Activated naive CD4-positive, alpha-beta T cell treated with anti-CD3 and anti-CD28 coated beads, Interleukin-2, amount 50 U/mL, for 24 hours (primary cell): ENCODE measurements around the gene TBC1D2.

Experiments
- H3K27ac Mint-ChIP-seq: one replicate; pipeline ENCODE4 v1.8.0; 2021; ENCODE audit warnings: mild to moderate bottlenecking, mixed read lengths
- H3K27me3 Mint-ChIP-seq: one replicate; pipeline ENCODE4 v1.8.0; 2021; ENCODE audit warnings: mixed read lengths
- H3K36me3 Mint-ChIP-seq: one replicate; pipeline ENCODE4 v1.8.0; 2021; ENCODE audit warnings: mixed read lengths
- H3K4me1 Mint-ChIP-seq: one replicate; pipeline ENCODE4 v1.8.0; 2021; ENCODE audit warnings: mixed read lengths
- H3K4me3 Mint-ChIP-seq: one replicate; pipeline ENCODE4 v1.8.0; 2021; ENCODE audit warnings: mild to moderate bottlenecking, mixed read lengths
- H3K9me3 Mint-ChIP-seq: one replicate; pipeline ENCODE4 v1.8.0; 2021; ENCODE audit warnings: mixed read lengths

TBC1D2 gene

DNA sequence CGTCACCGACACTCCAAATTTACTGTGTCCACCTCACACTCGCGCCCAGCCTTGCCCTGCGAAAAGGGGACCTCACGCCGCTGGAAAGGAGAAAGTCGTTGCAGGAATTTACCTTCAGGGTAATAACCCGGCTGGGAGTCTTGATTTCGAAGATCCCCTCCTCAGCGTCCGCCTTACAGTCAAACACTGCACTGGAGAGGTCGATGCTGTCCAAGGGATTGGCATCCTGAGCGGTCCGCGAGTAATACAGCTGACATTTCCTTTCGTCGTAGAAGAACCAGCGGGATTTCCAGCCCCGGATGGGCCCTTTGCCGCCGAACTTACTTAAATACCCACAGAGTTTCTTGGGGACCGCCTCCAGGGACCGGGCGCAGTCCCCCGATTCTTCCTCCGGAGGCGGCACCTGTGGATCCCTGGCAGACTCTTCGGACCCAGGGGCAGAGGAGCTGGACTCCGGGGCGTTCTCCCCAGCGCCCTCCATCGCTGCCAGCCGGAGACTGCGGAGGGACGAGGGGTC lies 330 bp downstream of the TBC1D2 start:
- Mint-ChIP-seq H3K36me3 (no peaks in the 10 kb centered on the region), H3K4me3 (peak overlapping the region; percentile 96), H3K27ac (peak overlapping the region; percentile 51), H3K27me3 (no peaks in the 10 kb centered on the region), H3K9me3 (no peaks in the 10 kb centered on the region), H3K4me1 (peaks cover 35% of the 10 kb centered on the region)

DNA sequence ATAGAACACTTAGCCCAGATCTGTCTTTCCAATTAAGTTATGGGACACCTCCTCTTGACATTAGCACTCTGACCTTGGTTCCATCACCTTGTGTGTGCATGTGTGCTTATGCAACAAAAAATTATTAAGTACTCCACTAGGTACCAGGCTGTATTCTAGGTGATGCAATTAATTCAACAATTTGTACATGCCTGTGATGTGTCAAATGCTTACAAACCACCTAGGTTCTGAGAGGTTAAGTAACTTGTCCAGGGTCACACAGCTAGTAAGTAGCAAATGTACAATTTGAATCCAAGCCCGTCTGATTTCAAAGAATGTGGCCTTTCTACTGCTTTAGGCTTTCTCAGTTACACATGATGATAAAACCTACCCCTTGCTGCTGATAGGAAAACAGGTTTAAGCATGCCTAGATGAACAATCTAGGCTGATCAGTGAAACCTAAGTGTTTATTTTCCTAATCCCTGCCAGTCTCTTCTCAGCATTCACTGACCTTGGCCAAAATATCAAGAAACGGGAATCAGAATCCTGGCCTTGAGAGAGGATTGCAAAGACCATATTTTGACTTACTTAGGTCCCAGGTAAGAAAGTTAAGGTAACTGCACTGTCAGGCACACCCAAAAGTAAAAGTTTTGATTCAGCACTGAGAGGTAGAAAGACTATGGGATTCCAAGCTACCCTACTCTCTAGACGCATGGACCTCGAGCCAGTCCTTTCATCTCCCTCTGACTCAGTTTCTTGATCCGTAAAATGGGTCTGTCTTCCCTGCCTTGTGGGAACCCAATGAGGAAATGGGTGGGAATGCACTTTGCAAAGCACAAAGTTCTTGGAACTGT lies 1.0 kb downstream of the TBC1D2 start:
- H3K9me3 Mint-ChIP-seq = no peaks in the 10 kb centered on the region
- H3K36me3 Mint-ChIP-seq = no peaks in the 10 kb centered on the region
- peak overlapping the region; percentile 96 for H3K4me3 Mint-ChIP-seq
- H3K27ac Mint-ChIP-seq = peak overlapping the region; percentile 51
- no peaks in the 10 kb centered on the region for H3K27me3 Mint-ChIP-seq
- H3K4me1 Mint-ChIP-seq = peaks cover 40% of the 10 kb centered on the region

DNA sequence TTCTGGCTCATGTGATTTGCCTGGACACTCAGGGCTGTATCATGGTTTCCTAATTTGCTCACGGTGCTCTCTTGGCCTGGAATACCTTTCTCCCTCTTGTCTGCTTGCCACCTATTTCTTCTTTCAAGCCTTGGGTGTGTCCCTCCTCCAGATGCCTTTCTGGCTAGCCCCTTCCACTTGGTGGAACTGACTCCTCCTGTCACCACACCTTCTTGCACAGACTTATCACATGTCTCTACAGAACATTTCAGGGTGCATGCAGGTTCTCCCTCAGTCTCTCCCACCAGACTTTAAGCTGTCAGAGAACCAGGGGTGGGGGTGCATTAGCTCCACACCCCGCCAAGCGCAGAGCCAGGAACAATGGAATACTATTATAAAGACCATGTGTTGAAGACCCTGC lies 1.9 kb downstream of the TBC1D2 start:
- H3K27ac Mint-ChIP-seq = no peak overlapping the region
- H3K9me3 Mint-ChIP-seq = no peaks in the 10 kb centered on the region
- no peaks in the 10 kb centered on the region for H3K27me3 Mint-ChIP-seq
- no peaks in the 10 kb centered on the region for H3K36me3 Mint-ChIP-seq
- H3K4me3 Mint-ChIP-seq = peak overlapping the region; percentile 96
- H3K4me1 Mint-ChIP-seq = peaks cover 45% of the 10 kb centered on the region

- Mint-ChIP-seq H3K9me3 (no peaks in the 10 kb centered on the region), H3K36me3 (no peaks in the 10 kb centered on the region), H3K4me3 (no peak overlapping the region), H3K27ac (no peak overlapping the region), H3K4me1 (peaks cover 47% of the 10 kb centered on the region), H3K27me3 (no peaks in the 10 kb centered on the region)
These were observed 3.9 kb downstream of the TBC1D2 start for GRCh38 chr9:98251551-98251950.

DNA sequence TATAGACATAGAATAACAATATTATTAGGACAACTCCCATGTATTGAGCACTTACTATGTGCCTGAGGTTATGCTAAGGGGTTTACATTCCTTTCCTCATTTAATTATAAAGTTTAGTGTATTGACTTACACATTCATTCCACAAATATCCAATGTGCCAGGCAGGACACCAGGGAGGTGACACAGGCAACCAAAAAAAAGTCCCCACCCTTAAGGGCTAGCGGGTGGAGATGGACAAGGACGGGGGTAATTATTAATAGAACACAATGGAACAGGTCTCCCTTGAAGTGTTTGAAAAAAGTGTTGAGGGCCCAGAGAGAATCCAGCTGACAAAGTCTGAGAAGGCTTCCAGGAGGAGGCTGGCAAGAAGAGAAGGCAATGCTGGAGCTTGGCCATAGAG lies 5.7 kb downstream of the TBC1D2 start:
- no peaks in the 10 kb centered on the region for H3K27me3 Mint-ChIP-seq
- no peak overlapping the region for H3K4me3 Mint-ChIP-seq
- H3K27ac Mint-ChIP-seq = no peak overlapping the region
- H3K4me1 Mint-ChIP-seq = peaks cover 42% of the 10 kb centered on the region
- no peaks in the 10 kb centered on the region for H3K9me3 Mint-ChIP-seq
- no peaks in the 10 kb centered on the region for H3K36me3 Mint-ChIP-seq

- Mint-ChIP-seq H3K4me1 (peaks cover 33% of the 10 kb centered on the region), H3K9me3 (no peaks in the 10 kb centered on the region), H3K36me3 (no peaks in the 10 kb centered on the region), H3K27me3 (no peaks in the 10 kb centered on the region), H3K27ac (peak overlapping the region; percentile 42), H3K4me3 (no peak overlapping the region)
These were observed 6.5 kb downstream of the TBC1D2 start for GRCh38 chr9:98248737-98249474.

- H3K4me1 Mint-ChIP-seq = peaks cover 24% of the 10 kb centered on the region
- no peaks in the 10 kb centered on the region for H3K9me3 Mint-ChIP-seq
- no peaks in the 10 kb centered on the region for H3K27me3 Mint-ChIP-seq
- no peaks in the 10 kb centered on the region for H3K36me3 Mint-ChIP-seq
- no peak overlapping the region for H3K27ac Mint-ChIP-seq
- no peak overlapping the region for H3K4me3 Mint-ChIP-seq
These were observed 7.4 kb downstream of the TBC1D2 start for GRCh38 chr9:98247831-98248657.

DNA sequence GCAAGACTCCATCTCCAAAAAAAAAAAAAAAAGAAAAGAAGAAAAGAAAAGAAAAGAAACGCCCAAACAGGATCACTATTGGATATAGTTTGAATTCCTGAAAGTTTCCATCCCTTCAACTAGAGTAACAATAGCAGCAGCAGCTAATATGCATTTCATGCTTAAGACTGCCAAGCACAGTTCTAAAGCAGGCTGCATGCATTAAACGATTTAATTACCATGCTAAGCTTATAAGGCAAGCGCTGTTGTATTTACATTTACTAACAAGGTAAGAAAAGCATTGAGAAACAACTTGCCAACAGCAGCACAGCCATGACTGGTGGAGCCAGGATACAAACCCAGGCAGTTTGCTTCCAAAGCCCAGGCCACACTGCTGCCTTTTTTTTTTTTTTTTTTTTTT lies 13.0 kb downstream of the TBC1D2 start:
- Mint-ChIP-seq H3K36me3 (no peaks in the 10 kb centered on the region), H3K4me3 (no peak overlapping the region), H3K4me1 (no peaks in the 10 kb centered on the region), H3K9me3 (no peaks in the 10 kb centered on the region), H3K27me3 (no peaks in the 10 kb centered on the region), H3K27ac (no peak overlapping the region)

DNA sequence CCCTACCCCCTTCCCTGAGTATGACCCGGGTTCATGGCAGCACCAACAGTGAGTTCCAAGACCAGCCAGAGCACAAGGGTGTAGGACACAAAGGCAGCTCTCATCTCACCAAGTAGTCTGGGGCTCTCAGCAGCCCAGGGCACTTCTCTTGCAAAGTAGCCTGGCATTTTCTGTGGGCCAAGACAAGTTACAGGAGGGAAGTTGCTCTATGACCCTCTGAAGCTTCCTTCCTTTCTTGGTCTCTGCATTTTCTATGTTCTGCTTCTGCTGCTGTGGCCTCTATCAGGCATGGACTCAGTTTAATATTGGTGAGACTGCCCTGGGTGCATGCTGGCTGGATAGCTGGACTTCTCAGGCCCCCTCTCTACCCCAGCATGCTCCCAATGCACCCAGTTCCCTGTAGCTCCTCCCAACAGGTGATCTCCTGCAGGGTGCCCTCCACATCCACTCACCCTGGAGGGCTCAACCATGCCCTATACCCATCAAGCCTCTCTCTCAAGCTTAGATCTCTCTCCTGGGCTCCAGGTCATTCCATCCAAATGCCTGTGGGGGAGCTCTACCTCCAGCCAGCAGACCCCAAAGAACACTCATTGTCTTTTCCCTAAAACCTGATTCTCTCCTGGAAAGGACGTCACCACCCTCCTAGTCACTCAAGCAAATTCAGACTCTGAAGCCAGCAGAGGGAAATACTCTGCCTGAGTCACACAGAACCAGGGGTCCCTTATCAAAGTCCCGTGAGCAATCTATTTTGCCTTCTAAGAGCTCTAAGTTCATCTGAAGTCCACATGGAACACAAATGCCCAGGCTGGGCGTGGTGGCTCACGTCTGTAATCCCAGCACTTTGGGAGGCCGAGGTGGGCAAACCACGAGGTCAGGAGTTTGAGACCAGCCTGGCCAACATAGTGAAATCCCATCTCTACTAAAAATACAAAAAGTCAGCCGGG lies 13.8 kb downstream of the TBC1D2 start:
- Mint-ChIP-seq H3K4me3 (no peak overlapping the region), H3K36me3 (no peaks in the 10 kb centered on the region), H3K27me3 (no peaks in the 10 kb centered on the region), H3K9me3 (no peaks in the 10 kb centered on the region), H3K4me1 (no peaks in the 10 kb centered on the region), H3K27ac (no peak overlapping the region)

GRCh38 chr9:98240475-98240874 lies 15.0 kb downstream of the TBC1D2 start:
- Mint-ChIP-seq H3K36me3 (no peaks in the 10 kb centered on the region), H3K27ac (no peak overlapping the region), H3K4me1 (no peaks in the 10 kb centered on the region), H3K4me3 (no peak overlapping the region), H3K9me3 (no peaks in the 10 kb centered on the region), H3K27me3 (no peaks in the 10 kb centered on the region)

GRCh38 chr9:98236901-98237487 lies 18.5 kb downstream of the TBC1D2 start:
- no peaks in the 10 kb centered on the region for H3K27me3 Mint-ChIP-seq
- H3K9me3 Mint-ChIP-seq = no peaks in the 10 kb centered on the region
- H3K27ac Mint-ChIP-seq = no peak overlapping the region
- no peak overlapping the region for H3K4me3 Mint-ChIP-seq
- H3K4me1 Mint-ChIP-seq = no peaks in the 10 kb centered on the region
- H3K36me3 Mint-ChIP-seq = peaks cover 3% of the 10 kb centered on the region

GRCh38 chr9:98235126-98235525 lies 20.3 kb downstream of the TBC1D2 start:
- H3K27me3 Mint-ChIP-seq = no peaks in the 10 kb centered on the region
- no peaks in the 10 kb centered on the region for H3K4me1 Mint-ChIP-seq
- H3K36me3 Mint-ChIP-seq = peaks cover 7% of the 10 kb centered on the region
- H3K27ac Mint-ChIP-seq = no peak overlapping the region
- H3K4me3 Mint-ChIP-seq = no peak overlapping the region
- H3K9me3 Mint-ChIP-seq = no peaks in the 10 kb centered on the region

DNA sequence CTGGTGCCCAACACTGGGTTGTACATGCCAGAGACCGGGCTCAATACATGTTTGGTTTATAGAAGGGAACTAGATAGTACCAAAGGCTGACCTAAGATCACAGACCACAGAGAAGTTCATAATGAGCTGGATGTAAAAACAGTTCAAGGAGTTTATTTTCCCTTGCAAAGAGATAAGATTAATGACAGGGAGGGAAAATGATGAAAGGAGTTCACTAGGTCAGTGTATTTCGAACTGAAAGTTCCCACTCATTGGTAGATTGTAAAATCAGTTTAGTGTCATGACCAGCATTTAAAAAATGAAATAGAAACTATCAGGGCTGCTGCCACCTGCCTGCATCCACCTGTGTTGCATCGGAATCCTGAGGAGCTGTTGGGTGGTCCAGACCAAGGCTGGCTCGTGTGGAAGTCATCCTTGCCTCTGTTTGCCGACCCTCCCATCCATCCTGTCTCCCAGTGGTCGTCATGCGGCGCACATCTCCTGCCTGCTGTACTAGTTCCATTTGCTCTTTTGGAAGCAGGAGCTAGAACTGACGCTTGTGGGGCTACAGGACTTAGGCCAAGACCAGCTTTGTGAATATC lies 21.1 kb downstream of the TBC1D2 start:
- Mint-ChIP-seq H3K27ac (no peak overlapping the region), H3K36me3 (peaks cover 7% of the 10 kb centered on the region), H3K27me3 (no peaks in the 10 kb centered on the region), H3K4me3 (no peak overlapping the region), H3K4me1 (no peaks in the 10 kb centered on the region), H3K9me3 (no peaks in the 10 kb centered on the region)

DNA sequence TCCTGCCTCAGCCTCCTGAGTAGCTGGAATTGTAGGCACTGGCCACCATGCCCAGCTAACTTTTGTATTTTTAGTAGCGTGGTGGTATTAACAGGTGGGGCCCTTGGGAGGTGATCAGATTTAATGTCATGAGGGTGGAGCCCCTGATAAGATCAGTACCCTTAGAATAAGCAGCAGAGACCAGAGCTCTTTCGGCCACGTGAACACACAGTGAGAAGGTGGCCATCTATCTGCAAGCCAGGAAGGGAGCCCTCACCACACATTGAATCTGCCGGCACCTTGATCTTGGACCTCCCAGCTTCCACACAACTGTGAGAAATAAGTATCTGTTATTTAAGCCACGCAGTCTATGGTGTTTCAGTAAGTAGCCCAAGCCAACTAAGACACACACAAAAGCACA lies 22.5 kb downstream of the TBC1D2 start:
- H3K4me3 Mint-ChIP-seq = no peak overlapping the region
- no peak overlapping the region for H3K27ac Mint-ChIP-seq
- H3K4me1 Mint-ChIP-seq = no peaks in the 10 kb centered on the region
- peaks cover 7% of the 10 kb centered on the region for H3K36me3 Mint-ChIP-seq
- H3K9me3 Mint-ChIP-seq = no peaks in the 10 kb centered on the region
- no peaks in the 10 kb centered on the region for H3K27me3 Mint-ChIP-seq
